GM08714 (cell line): Measurements from ENCODE around the gene TKTL1.
"Not testable (repeated sequence)": the region's sequence is repeated elsewhere in the genome, so short reads cannot be mapped to it uniquely, and the experiment has no call there.

Source experiments
- H3K4me3 ChIP-seq: fragments of 200-500 bp; sonication (Bioruptor generic); 2 replicates; pipeline ENCODE4 v1.5.1; 2014; ENCODE audit warnings: mild to moderate bottlenecking, low read length, inconsistent platforms
- ZNF274 ChIP-seq: IDR thresholded peaks from 2 replicates; pipeline ENCODE4 v1.6.1; 2012; ENCODE audit warnings: mild to moderate bottlenecking, low read depth, low read length

The TKTL1 gene, protein sequence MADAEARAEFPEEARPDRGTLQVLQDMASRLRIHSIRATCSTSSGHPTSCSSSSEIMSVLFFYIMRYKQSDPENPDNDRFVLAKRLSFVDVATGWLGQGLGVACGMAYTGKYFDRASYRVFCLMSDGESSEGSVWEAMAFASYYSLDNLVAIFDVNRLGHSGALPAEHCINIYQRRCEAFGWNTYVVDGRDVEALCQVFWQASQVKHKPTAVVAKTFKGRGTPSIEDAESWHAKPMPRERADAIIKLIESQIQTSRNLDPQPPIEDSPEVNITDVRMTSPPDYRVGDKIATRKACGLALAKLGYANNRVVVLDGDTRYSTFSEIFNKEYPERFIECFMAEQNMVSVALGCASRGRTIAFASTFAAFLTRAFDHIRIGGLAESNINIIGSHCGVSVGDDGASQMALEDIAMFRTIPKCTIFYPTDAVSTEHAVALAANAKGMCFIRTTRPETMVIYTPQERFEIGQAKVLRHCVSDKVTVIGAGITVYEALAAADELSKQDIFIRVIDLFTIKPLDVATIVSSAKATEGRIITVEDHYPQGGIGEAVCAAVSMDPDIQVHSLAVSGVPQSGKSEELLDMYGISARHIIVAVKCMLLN

GRCh38 chrX:154295664-154296310 is at the start of gene TKTL1:
Gene TKTL1 (plus strand): TSS chrX:154295795. CDS start chrX:154295860, 65 bp downstream.
- no peak within 1 kb of the TSS for H3K4me3 ChIP-seq
- no peak for TF ChIP-seq ZNF274

GRCh38 chrX:154247377-154248045 is 48.1 kb upstream of the TKTL1 start:
- not testable (repeated sequence) for H3K4me3 ChIP-seq

GRCh38 chrX:154248076-154248475 is 47.5 kb upstream of the TKTL1 start:
- H3K4me3 ChIP-seq, result not testable (repeated sequence)

GRCh38 chrX:154257282-154257681 is 38.3 kb upstream of the TKTL1 start, which contains the start of gene OPN1MW3:
Gene OPN1MW3 (plus strand): TSS chrX:154257582. CDS start chrX:154257620, 38 bp downstream.
- H3K4me3 ChIP-seq, result not testable (repeated sequence)

GRCh38 chrX:154258711-154259110 is 36.9 kb upstream of the TKTL1 start:
- H3K4me3 ChIP-seq, result not testable (repeated sequence)

DNA sequence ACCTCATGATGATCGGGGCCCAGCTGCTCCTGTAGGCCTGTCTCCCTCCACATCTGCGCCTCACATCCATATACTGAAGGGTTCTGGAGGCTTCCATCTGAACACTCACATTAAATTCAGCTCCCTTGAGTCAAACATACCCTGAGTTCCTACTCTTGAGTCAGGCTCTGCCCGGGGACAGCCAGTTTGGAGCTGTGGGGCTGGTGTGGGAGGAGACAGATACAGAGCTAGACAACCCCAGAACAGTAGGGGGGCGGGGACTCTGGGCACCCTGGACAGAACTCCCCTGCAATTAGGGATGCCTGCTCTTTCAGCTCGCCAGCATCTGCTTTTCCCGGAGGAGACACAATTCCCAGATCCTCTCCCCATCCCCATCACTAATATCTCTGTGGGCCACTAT is 32.5 kb upstream of the TKTL1 start:
- H3K4me3 ChIP-seq, result not testable (repeated sequence)

DNA sequence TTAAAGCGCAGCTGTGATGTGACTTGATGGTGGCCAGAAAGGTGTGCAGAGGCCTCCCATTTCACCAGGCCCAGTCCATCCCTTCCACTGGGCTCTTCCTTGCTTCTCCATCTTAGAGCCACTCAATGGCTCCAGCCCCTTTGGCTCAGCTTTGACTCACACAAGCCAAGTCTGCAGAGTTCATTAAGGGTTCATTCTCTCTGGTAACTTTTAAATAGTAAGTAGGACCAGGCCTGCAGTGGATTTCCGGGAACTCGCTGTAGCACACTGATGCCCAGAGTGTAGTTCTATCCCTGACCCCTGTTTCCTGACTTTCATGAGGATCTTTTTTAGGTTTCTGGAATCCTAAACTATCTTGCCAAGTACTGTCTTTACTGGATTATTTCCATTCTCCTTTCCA is 26.4 kb upstream of the TKTL1 start:
- not testable (repeated sequence) for H3K4me3 ChIP-seq

- H3K4me3 ChIP-seq, result not testable (repeated sequence)
These were observed 10.9 kb upstream of the TKTL1 start for GRCh38 chrX:154284489-154285338.

DNA sequence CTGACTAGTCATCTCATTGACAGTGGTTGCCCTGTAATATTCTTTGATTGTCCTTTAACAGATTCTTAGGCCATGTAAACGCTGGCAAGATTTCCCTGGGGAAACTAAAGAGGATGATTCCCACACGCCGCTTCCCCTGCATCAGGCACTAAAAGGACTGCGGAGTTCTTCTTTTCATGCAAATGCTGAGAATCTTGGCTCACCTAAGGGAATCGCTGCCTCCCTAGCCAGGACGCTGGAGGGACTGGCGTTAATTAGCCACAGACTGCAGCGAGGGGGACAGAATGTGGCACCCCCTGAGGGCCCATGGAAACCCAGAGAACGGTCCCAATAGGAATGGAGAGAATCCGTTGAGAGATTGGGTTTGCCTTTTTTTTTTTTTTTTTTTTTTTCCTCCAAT is 9.2 kb upstream of the TKTL1 start:
- H3K4me3 ChIP-seq, result not testable (repeated sequence)

- no peak for TF ChIP-seq ZNF274
These were observed 612 bp upstream of the TKTL1 start, which contains the start of gene TEX28 for GRCh38 chrX:154294791-154295574. Gene TEX28 (minus strand): TSS chrX:154295124. CDS start chrX:154292117, 3,007 bp downstream.

DNA sequence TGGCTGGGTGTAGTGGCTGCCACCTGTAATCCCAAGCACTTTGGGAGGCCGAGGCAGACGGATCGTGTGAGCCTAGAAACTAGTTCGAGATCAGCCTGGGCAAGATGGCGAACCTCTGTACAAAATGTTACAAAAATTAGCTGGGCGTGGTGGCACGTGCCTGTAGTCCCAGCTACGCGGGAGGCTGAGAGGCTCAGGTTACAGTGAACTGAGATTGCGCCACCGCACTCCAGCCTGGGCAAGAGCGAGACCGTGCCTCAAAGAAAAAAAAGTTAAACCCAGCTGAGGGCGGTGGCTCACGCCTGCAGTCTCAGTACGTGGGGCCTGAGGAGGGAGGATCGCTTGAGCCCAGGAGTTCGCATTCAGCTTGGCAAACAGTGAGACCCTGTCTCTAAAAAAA is 1.1 kb downstream of the TKTL1 start:
- TF ChIP-seq ZNF274, result no peak
- no peak overlapping the region for H3K4me3 ChIP-seq

More at GRCh38 chrX:154294791-154295574, 612 bp upstream of the TKTL1 start, which contains the start of gene TEX28:
- H3K4me3 ChIP-seq, result no peak within 1 kb of the TSS

GRCh38 chrX:154298312-154298711 is 2.7 kb downstream of the TKTL1 start:
- H3K4me3 ChIP-seq, result no peak overlapping the region
- TF ChIP-seq ZNF274, result no peak

- no peak overlapping the region for H3K4me3 ChIP-seq
- no peak for TF ChIP-seq ZNF274
These were observed 5.2 kb downstream of the TKTL1 start for GRCh38 chrX:154300816-154301215.

- H3K4me3 ChIP-seq, result not testable (repeated sequence)
These were observed 7.4 kb downstream of the TKTL1 start for GRCh38 chrX:154302998-154303397.
